Measurements from ENCODE around the gene CFL1. TPM values are rescaled to one million over a fixed set of nuclear protein-coding genes. Genes with fewer than 3 reads are reported as not detected.

The CFL1 gene
- total RNA-seq, 1 donor from 2014 or later: 1,079 TPM

DNA sequence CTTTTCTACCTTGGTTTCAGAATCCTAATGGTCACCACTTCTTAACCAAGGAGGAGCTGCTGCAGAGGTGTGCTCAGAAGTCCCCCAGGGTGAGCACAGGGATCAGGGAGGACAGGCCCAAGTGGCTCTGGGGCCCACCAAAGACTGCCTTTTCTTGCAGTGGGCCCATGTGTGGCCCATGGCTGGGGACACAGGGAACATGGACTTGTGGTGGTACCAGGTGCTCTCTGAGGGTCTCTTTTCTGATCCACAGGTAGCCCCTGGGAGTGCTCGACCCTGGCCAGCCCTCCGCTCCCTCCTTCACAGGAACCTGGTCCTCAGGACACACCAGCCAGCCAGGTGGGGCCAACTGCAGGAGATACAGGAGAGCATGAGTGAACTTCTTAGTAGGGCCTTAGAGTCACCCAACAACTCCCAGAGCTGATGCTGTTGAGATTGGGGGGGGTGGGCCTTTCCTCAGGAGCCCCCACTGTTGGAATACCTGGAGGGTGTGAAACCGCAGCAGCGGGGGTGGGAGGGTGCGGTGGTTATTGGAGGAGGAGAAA, 4.3 kb upstream of the CFL1 start:
- intact Hi-C loops (cut with micrococcal nuclease): no loop called here
- ATAC-seq (ENCODE audit: low read depth) (no peak), DNase-seq (no peak)
- TF ChIP-seq, protein P1, sequence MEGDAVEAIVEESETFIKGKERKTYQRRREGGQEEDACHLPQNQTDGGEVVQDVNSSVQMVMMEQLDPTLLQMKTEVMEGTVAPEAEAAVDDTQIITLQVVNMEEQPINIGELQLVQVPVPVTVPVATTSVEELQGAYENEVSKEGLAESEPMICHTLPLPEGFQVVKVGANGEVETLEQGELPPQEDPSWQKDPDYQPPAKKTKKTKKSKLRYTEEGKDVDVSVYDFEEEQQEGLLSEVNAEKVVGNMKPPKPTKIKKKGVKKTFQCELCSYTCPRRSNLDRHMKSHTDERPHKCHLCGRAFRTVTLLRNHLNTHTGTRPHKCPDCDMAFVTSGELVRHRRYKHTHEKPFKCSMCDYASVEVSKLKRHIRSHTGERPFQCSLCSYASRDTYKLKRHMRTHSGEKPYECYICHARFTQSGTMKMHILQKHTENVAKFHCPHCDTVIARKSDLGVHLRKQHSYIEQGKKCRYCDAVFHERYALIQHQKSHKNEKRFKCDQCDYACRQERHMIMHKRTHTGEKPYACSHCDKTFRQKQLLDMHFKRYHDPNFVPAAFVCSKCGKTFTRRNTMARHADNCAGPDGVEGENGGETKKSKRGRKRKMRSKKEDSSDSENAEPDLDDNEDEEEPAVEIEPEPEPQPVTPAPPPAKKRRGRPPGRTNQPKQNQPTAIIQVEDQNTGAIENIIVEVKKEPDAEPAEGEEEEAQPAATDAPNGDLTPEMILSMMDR (IDR thresholded peaks at IDR 0.05): no peak
- no peak overlapping the region for H3K27ac Mint-ChIP-seq
- ChIA-PET POLR2A (interaction anchor here (0.6 to 7.1 kb wide), 4 partner anchors 8 to 506 kb away, joined by 3 to 340 read pairs (median 58); partner anchors contain the start of genes BANF1, CCDC85B, EFEMP2 and EIF1AD), CTCF (interaction anchor here (4.2 kb wide), 1 partner anchor 23 kb away, joined by 51 read pairs; no protein-coding TSS in a partner anchor)
- H3K4me3 Mint-ChIP-seq: no peak overlapping the region
- no peaks in the 10 kb centered on the region for H3K27me3 Mint-ChIP-seq
- H3K9me3 Mint-ChIP-seq: no peaks in the 10 kb centered on the region
- peaks cover 55% of the 10 kb centered on the region for H3K36me3 Mint-ChIP-seq (ENCODE audit: low read depth)
- peaks cover 30% of the 10 kb centered on the region for H3K4me1 Mint-ChIP-seq

DNA sequence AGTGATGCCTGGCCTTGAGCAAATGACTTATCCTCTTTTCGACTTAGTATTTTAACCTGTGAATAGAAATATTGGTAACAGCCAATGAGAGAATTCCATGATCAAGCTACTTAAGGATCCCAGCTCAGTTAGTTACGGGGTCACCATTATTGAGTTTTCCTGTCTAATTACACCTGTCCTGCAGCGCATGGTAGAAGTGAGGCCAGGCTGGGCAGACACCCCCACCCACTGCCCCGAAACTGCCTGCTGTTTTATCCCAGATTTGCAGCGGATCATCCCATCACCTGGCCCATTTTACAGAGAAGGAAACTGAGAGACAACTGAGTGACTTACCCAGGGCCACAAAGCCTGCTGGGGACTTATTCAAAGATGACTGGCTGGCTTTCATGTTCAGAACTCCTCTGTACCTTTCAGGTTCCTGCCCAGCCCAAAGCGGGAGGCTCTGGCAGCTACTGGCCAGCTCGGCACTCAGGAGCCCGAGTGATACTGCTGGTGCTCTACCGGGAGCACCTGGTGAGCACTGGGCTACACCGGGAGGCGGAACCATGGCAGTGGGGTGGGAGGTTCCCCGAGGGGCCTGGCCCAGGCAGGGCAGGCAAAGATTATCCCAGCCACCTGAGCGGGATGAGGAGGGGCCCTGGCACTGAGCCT, 3.7 kb upstream of the CFL1 start:
- no peaks in the 10 kb centered on the region for H3K27me3 Mint-ChIP-seq
- H3K4me1 Mint-ChIP-seq: peaks cover 33% of the 10 kb centered on the region
- no peaks in the 10 kb centered on the region for H3K9me3 Mint-ChIP-seq
- ATAC-seq (ENCODE audit: low read depth) (no peak), DNase-seq (peak; percentile 14)
- TF ChIP-seq, protein P1 (IDR thresholded peaks at IDR 0.05): no peak
- no peak overlapping the region for H3K27ac Mint-ChIP-seq
- peaks cover 53% of the 10 kb centered on the region for H3K36me3 Mint-ChIP-seq (ENCODE audit: low read depth)
- POLR2A ChIA-PET: interaction anchor here (0.6 to 7.1 kb wide), 7 partner anchors 8 to 506 kb away, joined by 3 to 340 read pairs (median 20); partner anchors contain the start of genes BANF1, CCDC85B, EFEMP2 and EIF1AD
- peak overlapping the region; percentile 99 for H3K4me3 Mint-ChIP-seq
- CTCF ChIA-PET: interaction anchor here (1.2 to 4.3 kb wide), 3 partner anchors 24 to 750 kb away, joined by 3 to 63 read pairs (median 51); partner anchors contain the start of genes CCDC85B, FIBP and TM7SF2
- intact Hi-C loops (cut with micrococcal nuclease): no loop called here

DNA sequence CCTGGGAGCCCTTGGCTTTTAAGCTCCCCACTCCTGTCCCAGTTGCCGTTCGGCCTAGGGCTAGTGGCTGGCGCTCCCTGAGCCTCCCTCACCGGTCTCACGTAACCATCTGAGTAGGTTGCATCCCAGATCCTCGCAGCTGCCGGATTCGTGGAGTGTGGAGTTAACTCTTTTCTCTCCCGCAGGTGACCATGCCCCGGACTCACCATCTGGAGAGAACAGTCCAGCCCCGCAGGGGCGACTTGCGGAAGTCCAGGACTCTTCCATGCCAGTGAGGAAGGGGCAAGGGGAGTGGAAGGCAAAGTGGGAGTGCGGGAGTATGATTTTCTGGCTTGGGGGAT, 3.2 kb upstream of the CFL1 start:
- ATAC-seq (ENCODE audit: low read depth) (no peak), DNase-seq (no peak)
- peaks cover 38% of the 10 kb centered on the region for H3K4me1 Mint-ChIP-seq
- H3K36me3 Mint-ChIP-seq (ENCODE audit: low read depth): peaks cover 55% of the 10 kb centered on the region
- POLR2A ChIA-PET: interaction anchor here (0.5 to 7.1 kb wide), 13 partner anchors 9 to 362 kb away, joined by 3 to 340 read pairs (median 26); partner anchors contain the start of genes BANF1, CCDC85B, EFEMP2 and EIF1AD
- peak overlapping the region; percentile 98 for H3K27ac Mint-ChIP-seq
- H3K27me3 Mint-ChIP-seq: no peaks in the 10 kb centered on the region
- no peaks in the 10 kb centered on the region for H3K9me3 Mint-ChIP-seq
- peak overlapping the region; percentile 99 for H3K4me3 Mint-ChIP-seq
- intact Hi-C loops (cut with micrococcal nuclease): no loop called here
- TF ChIP-seq, protein P1 (IDR thresholded peaks at IDR 0.05): no peak
- CTCF ChIA-PET: interaction anchor here (1.2 to 4.3 kb wide), 3 partner anchors 24 to 750 kb away, joined by 3 to 63 read pairs (median 51); partner anchors contain the start of genes CCDC85B, FIBP and TM7SF2

DNA sequence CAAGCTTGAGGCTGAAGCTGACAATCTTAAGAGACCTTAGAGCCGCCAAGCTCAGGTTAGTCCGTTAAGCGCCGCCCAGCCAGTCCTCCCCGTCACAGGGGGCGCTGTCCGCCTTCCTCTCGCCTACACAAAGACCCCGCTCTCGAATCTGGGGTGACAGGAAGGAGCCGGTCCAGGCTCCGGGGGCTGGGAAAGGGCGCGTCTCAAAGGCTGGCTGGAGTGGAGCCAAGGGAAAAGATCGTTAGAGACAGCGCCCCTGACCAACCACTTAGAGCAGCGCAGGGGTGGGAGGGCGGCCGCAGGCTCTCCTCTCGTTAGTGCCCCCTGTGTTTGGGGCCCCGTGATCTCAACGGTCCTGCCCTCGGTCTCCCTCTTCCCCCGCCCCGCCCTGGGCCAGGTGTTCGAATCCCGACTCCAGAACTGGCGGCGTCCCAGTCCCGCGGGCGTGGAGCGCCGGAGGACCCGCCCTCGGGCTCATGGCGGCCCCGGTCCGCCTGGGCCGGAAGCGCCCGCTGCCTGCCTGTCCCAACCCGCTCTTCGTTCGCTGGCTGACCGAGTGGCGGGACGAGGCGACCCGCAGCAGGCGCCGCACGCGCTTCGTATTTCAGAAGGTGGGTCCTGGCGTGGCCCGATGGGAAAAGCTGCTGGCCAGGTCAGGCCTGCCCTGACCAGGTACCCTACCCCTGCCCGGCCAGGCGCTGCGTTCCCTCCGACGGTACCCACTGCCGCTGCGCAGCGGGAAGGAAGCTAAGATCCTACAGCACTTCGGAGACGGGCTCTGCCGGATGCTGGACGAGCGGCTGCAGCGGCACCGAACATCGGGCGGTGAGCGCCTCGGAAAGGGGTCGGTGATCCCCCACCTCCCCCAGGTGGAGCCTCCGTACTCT, 2.5 kb upstream of the CFL1 start, which contains the start of gene MUS81:
TSS of gene MUS81 (plus strand) at position 156 of the 887 bp plus-strand sequence. CDS start at position 477, 321 bp downstream.
- intact Hi-C loops (cut with micrococcal nuclease): loop anchor here (1.0 kb wide), 3 partner anchors 8 to 28 kb away; partner anchors contain the start of gene FIBP
- ATAC-seq (ENCODE audit: low read depth) (peak; percentile 26), DNase-seq (peak; percentile 96)
- TF ChIP-seq, protein P1 (IDR thresholded peaks at IDR 0.05): peak; percentile 82
- Mint-ChIP-seq H3K36me3 (ENCODE audit: low read depth) (peaks cover 56% of the 10 kb centered on the region), H3K27me3 (no peaks in the 10 kb centered on the region), H3K27ac (peak within 1 kb of the TSS; percentile 98), H3K9me3 (no peaks in the 10 kb centered on the region), H3K4me3 (peak within 1 kb of the TSS; percentile 99), H3K4me1 (peaks cover 44% of the 10 kb centered on the region)
- CTCF ChIA-PET: interaction anchor here (0.6 to 4.3 kb wide), 21 partner anchors 9 to 749 kb away, joined by 3 to 63 read pairs (median 4); partner anchors contain the start of genes CCDC85B, FIBP, KAT5 and PCNX3
- POLR2A ChIA-PET: interaction anchor here (0.5 to 7.1 kb wide), 50 partner anchors 9 to 1543 kb away, joined by 3 to 340 read pairs (median 6); partner anchors contain the start of genes AP5B1, BANF1, C11orf68 and CCDC85B

Measured in activated B cell treated with CpG ODN at 0.5 μM for 24 hours (primary cell).